Measurements from ENCODE around the gene SRSF6. TPM values are rescaled to one million over a fixed set of nuclear protein-coding genes. Genes with fewer than 3 reads are reported as not detected.
"Not testable (repeated sequence)": the region's sequence is repeated elsewhere in the genome, so short reads cannot be mapped to it uniquely, and the experiment has no call there.

Gene SRSF6
- total RNA-seq, 1 donor from 2014 or later, result 150 TPM

DNA sequence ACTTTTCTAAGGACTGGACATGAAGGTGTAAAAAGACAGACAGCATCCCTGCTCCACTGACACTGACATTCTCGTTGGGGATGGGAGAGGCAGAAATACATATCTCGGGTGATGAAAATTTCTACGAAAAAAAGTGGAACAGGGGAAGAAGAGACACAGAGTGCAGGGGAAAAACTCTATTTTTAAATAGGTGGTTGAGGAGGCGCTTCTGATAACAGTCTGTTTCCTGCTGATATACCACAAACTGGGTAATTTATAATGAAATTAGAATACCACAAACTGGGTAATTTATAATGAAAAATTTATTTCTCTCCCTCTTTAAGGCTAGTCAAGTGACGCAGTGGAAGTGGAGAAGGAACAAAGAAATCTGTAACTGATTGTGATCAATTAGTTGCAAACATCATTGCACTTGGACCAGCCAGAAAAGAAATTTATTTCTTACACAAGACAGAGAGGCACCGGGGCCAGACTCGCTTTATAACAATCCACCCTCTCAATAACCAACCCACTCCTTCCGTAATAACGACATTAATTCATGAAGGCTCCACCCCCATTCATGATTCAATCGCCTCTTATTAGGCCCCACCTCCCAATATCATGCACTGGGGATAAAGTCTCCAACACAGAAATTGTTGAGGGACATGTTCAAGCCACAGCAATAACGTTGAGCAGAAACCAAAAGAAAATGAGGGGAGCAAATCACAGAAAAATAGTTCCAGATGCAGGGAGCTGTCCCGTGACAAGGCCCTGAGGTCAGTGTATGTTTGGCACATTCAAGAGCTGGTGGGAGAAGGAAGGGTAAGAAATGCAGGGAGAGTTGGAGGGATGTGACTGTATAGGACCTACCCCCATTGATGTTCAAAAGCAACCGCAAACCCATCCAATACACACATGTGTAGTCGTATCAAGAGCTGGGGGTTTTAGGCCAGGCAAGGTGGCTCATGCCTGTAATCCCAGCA is 6.6 kb upstream of the SRSF6 start:
- FAIRE-seq (no peak), DNase-seq (ENCODE audit: low read depth) (no peak)
- Mint-ChIP-seq H3K9me3 (ENCODE audit: unreplicated experiment) (no peaks in the 10 kb centered on the region), H3K27ac (ENCODE audit: unreplicated experiment) (no peak overlapping the region), H3K4me1 (ENCODE audit: low read depth, unreplicated experiment) (no peaks in the 10 kb centered on the region), H3K27me3 (ENCODE audit: low read depth, unreplicated experiment) (peaks cover 34% of the 10 kb centered on the region), H3K36me3 (ENCODE audit: low read depth, unreplicated experiment) (no peaks in the 10 kb centered on the region), H3K4me3 (ENCODE audit: unreplicated experiment) (no peak overlapping the region)
- no peak overlapping the region for H3K9ac ChIP-seq (ENCODE audit: low read length)
- no peak overlapping the region for H3K4me2 ChIP-seq (ENCODE audit: low read length)
- no peak overlapping the region for H3K4me3 ChIP-seq (ENCODE audit: insufficient read depth, low read depth, low read length)
- TF ChIP-seq EZH2 (IDR thresholded peaks at IDR 0.05; ENCODE audit: insufficient read depth, low read length), result no peak
- TF ChIP-seq, protein P1, sequence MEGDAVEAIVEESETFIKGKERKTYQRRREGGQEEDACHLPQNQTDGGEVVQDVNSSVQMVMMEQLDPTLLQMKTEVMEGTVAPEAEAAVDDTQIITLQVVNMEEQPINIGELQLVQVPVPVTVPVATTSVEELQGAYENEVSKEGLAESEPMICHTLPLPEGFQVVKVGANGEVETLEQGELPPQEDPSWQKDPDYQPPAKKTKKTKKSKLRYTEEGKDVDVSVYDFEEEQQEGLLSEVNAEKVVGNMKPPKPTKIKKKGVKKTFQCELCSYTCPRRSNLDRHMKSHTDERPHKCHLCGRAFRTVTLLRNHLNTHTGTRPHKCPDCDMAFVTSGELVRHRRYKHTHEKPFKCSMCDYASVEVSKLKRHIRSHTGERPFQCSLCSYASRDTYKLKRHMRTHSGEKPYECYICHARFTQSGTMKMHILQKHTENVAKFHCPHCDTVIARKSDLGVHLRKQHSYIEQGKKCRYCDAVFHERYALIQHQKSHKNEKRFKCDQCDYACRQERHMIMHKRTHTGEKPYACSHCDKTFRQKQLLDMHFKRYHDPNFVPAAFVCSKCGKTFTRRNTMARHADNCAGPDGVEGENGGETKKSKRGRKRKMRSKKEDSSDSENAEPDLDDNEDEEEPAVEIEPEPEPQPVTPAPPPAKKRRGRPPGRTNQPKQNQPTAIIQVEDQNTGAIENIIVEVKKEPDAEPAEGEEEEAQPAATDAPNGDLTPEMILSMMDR (IDR thresholded peaks at IDR 0.05; ENCODE audit: insufficient read depth, low read depth, low read length), result no peak
- H2AFZ ChIP-seq (ENCODE audit: low read depth, low read length), result no peak overlapping the region
- H3K9me3 ChIP-seq (ENCODE audit: insufficient read depth, low read depth, low read length), result no peaks in the 10 kb centered on the region
- no peaks in the 10 kb centered on the region for H3K36me3 ChIP-seq (ENCODE audit: insufficient read depth, low read length)
- H3K79me2 ChIP-seq (ENCODE audit: insufficient read depth, low read length), result no peaks in the 10 kb centered on the region
- H3K4me1 ChIP-seq (ENCODE audit: insufficient read depth, low read length), result no peaks in the 10 kb centered on the region
- peaks cover 13% of the 10 kb centered on the region for H3K27me3 ChIP-seq (ENCODE audit: insufficient read depth, low read length)
- H3K27ac ChIP-seq (ENCODE audit: low read depth, low read length), result no peak overlapping the region
- no peaks in the 10 kb centered on the region for H4K20me1 ChIP-seq (ENCODE audit: insufficient read depth, low read length)

DNA sequence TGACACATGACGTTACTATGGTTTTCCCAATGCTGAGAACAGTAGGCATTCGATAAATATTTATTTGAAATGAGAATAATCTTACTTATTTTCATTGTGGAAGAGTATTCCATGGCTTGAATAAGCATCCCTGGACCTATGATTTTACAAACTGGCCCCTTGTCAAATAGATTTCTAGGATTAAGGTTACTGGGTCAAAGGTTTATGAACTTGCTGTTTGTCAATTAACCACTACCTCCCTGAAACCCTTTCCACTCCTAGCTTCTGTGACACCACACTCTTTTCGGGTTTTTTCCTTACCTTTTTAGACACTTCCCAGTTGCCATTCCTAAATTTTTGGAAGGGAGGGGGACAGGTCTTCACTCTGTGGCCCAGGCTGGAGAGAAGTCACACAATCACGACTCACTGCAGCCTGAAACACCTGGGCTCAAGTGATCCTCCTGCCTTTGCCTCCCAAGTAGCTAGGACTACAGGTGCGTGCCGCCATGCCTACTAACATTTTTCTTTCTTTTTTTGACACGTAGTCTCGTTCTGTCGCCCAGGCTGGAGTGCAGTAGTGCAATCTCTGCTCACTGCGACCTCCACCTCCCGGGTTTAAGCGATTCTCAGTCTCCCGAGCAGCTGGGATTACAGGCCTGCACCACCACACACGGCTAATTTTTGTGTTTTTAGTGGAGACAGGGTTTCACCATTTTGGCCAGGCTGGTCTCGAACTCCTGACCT is 5.1 kb upstream of the SRSF6 start:
- FAIRE-seq (no peak), DNase-seq (ENCODE audit: low read depth) (no peak)
- Histone ChIP-seq H3K9me3 (ENCODE audit: insufficient read depth, low read depth, low read length) (no peaks in the 10 kb centered on the region), H3K27ac (ENCODE audit: low read depth, low read length) (no peak overlapping the region), H3K27me3 (ENCODE audit: insufficient read depth, low read length) (peaks cover 13% of the 10 kb centered on the region), H3K79me2 (ENCODE audit: insufficient read depth, low read length) (no peaks in the 10 kb centered on the region), H4K20me1 (ENCODE audit: insufficient read depth, low read length) (no peaks in the 10 kb centered on the region), H3K4me1 (ENCODE audit: insufficient read depth, low read length) (peaks cover 6% of the 10 kb centered on the region), H2AFZ (ENCODE audit: low read depth, low read length) (no peak overlapping the region), H3K36me3 (ENCODE audit: insufficient read depth, low read length) (no peaks in the 10 kb centered on the region), H3K4me2 (ENCODE audit: low read length) (no peak overlapping the region), H3K4me3 (ENCODE audit: insufficient read depth, low read depth, low read length) (no peak overlapping the region), H3K9ac (ENCODE audit: low read length) (no peak overlapping the region)
- H3K4me3 Mint-ChIP-seq (ENCODE audit: unreplicated experiment), result no peak overlapping the region
- no peaks in the 10 kb centered on the region for H3K36me3 Mint-ChIP-seq (ENCODE audit: low read depth, unreplicated experiment)
- H3K27me3 Mint-ChIP-seq (ENCODE audit: low read depth, unreplicated experiment), result peaks cover 29% of the 10 kb centered on the region
- no peaks in the 10 kb centered on the region for H3K9me3 Mint-ChIP-seq (ENCODE audit: unreplicated experiment)
- H3K4me1 Mint-ChIP-seq (ENCODE audit: low read depth, unreplicated experiment), result no peaks in the 10 kb centered on the region
- TF ChIP-seq, protein P1 (IDR thresholded peaks at IDR 0.05; ENCODE audit: insufficient read depth, low read depth, low read length), result no peak
- no peak for TF ChIP-seq EZH2 (IDR thresholded peaks at IDR 0.05; ENCODE audit: insufficient read depth, low read length)
- H3K27ac Mint-ChIP-seq (ENCODE audit: unreplicated experiment), result no peak overlapping the region

DNA sequence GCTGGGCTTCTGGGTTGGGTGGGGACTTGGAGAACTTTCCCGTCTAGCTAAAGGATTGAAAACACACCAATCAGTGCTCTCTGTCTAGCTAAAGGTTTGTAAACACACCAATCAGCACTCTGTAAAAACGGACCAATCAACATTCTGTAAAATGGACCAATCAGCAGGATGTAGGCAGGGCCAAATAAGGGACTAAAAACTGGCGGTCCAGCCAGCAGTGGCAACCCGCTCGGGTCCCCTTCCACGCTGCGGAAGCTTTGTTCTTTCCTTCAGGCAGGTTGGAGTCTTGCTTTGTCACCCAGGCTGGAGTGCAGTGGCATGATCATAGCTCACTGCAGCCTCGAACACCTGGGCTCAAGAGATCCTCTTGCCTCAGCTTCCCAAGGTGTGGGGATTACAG is 1.4 kb upstream of the SRSF6 start:
- H3K27me3 Mint-ChIP-seq (ENCODE audit: low read depth, unreplicated experiment); H3K27ac ChIP-seq (ENCODE audit: low read depth, low read length); H3K9ac ChIP-seq (ENCODE audit: low read length); H3K9me3 Mint-ChIP-seq (ENCODE audit: unreplicated experiment); H3K4me3 ChIP-seq (ENCODE audit: insufficient read depth, low read depth, low read length); H3K9me3 ChIP-seq (ENCODE audit: insufficient read depth, low read depth, low read length); H2AFZ ChIP-seq (ENCODE audit: low read depth, low read length); H3K27ac Mint-ChIP-seq (ENCODE audit: unreplicated experiment); H3K4me1 Mint-ChIP-seq (ENCODE audit: low read depth, unreplicated experiment); DNase-seq (ENCODE audit: low read depth); FAIRE-seq: not testable (repeated sequence)
- H3K36me3 Mint-ChIP-seq (ENCODE audit: low read depth, unreplicated experiment), result peaks cover 14% of the 10 kb centered on the region
- peak overlapping the region; percentile 92 for H3K4me3 Mint-ChIP-seq (ENCODE audit: unreplicated experiment)
- peaks cover 27% of the 10 kb centered on the region for H4K20me1 ChIP-seq (ENCODE audit: insufficient read depth, low read length)
- H3K4me2 ChIP-seq (ENCODE audit: low read length), result peak overlapping the region; percentile 94
- peaks cover 23% of the 10 kb centered on the region for H3K36me3 ChIP-seq (ENCODE audit: insufficient read depth, low read length)
- H3K79me2 ChIP-seq (ENCODE audit: insufficient read depth, low read length), result peaks cover 35% of the 10 kb centered on the region
- H3K27me3 ChIP-seq (ENCODE audit: insufficient read depth, low read length), result peaks cover 13% of the 10 kb centered on the region
- peaks cover 15% of the 10 kb centered on the region for H3K4me1 ChIP-seq (ENCODE audit: insufficient read depth, low read length)
